ENCODE data around the gene USO1. TPM values are rescaled to one million over a fixed set of nuclear protein-coding genes. Genes with fewer than 3 reads are reported as not detected.
A peak's percentile ranks its signal among the peaks of the same experiment; 100 is the strongest.
"Not testable (repeated sequence)": the region's sequence is repeated elsewhere in the genome, so short reads cannot be mapped to it uniquely, and the experiment has no call there.

Gene USO1
- total RNA-seq, 1 donor from 2014 or later, result 105 TPM

GRCh38 chr4:75769036-75769435, 44.7 kb downstream of the USO1 start:
- no peak for DNase-seq

GRCh38 chr4:75771607-75772006, 47.2 kb downstream of the USO1 start:
- DNase-seq, result no peak

- DNase-seq, result no peak
Observed at GRCh38 chr4:75777589-75777988, 53.2 kb downstream of the USO1 start.

- no peak for DNase-seq
Observed at GRCh38 chr4:75779105-75779757, 54.9 kb downstream of the USO1 start.

GRCh38 chr4:75781305-75781704, 56.9 kb downstream of the USO1 start:
- DNase-seq, result no peak

GRCh38 chr4:75786526-75786925, 62.1 kb downstream of the USO1 start:
- no peak for DNase-seq

- no peak for DNase-seq
Observed at GRCh38 chr4:75786938-75787337, 62.6 kb downstream of the USO1 start.

GRCh38 chr4:75790024-75790423, 65.6 kb downstream of the USO1 start:
- DNase-seq, result no peak

GRCh38 chr4:75800972-75801371, 76.6 kb downstream of the USO1 start:
- peak; percentile 15 for DNase-seq

- DNase-seq, result not testable (repeated sequence)
Observed at GRCh38 chr4:75806035-75806434, 81.7 kb downstream of the USO1 start.

GRCh38 chr4:75817901-75818300, 93.5 kb downstream of the USO1 start:
- no peak for DNase-seq

GRCh38 chr4:75819121-75819520, 94.7 kb downstream of the USO1 start:
- DNase-seq, result no peak

- no peak for DNase-seq
Observed at GRCh38 chr4:75820197-75820596, 95.8 kb downstream of the USO1 start.

- no peak for DNase-seq
Observed at GRCh38 chr4:75820676-75821075, 96.3 kb downstream of the USO1 start.

GRCh38 chr4:75821216-75821615, 96.8 kb downstream of the USO1 start:
- DNase-seq, result no peak

GRCh38 chr4:75821966-75822365, 97.6 kb downstream of the USO1 start:
- no peak for DNase-seq

GRCh38 chr4:75822416-75822815, 98.0 kb downstream of the USO1 start:
- no peak for DNase-seq

- no peak for DNase-seq
Observed at GRCh38 chr4:75823812-75824211, 99.4 kb downstream of the USO1 start.

- no peak for DNase-seq
Observed at GRCh38 chr4:75830906-75831305, 106.5 kb downstream of the USO1 start.

GRCh38 chr4:75831856-75832405, 107.6 kb downstream of the USO1 start:
- DNase-seq, result no peak

- no peak for DNase-seq
Observed at GRCh38 chr4:75834095-75834771, 109.9 kb downstream of the USO1 start.

- no peak for DNase-seq
Observed at GRCh38 chr4:75834772-75835154, 110.4 kb downstream of the USO1 start.

- no peak for DNase-seq
Observed at GRCh38 chr4:75841641-75842520, 117.5 kb downstream of the USO1 start.

Data from dermis blood vessel endothelial cell (primary cell).